NT2/D1 (cell line): ENCODE measurements around the gene UCP1.

Experiments
- SUZ12 ChIP-seq: IDR thresholded peaks from 2 replicates; pipeline ENCODE4 v1.6.1; 2011; ENCODE audit not compliant: insufficient read length, insufficient read depth; ENCODE audit errors: extremely low read depth
- YY1 ChIP-seq: IDR thresholded peaks from 2 replicates; pipeline ENCODE4 v1.6.1; 2011; ENCODE audit not compliant: insufficient read length, insufficient read depth
- ZNF274 ChIP-seq: IDR thresholded peaks from 2 replicates; pipeline ENCODE4 v1.6.1; 2011; ENCODE audit warnings: mild to moderate bottlenecking, low read depth, low read length

DNA sequence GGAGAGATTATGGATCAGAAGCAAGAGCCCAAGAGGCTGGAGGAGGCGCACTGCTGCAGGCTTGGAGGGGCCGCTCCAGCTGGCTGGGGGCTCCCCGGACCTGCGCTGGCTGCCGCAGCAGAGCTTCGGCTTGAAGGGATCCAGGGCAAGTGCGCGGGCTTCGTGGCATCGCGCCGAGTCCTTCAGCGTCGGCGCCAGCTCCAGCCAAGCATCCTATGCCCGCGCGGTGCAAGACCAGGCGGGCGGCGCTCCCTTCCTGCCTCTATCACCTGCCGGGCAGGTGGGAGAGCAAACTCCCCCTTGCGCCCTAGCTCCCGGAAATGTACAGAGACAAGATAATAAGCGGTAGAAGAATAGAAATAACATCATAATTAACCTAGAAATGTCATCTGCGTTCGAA, 10.5 kb upstream of the UCP1 start:
- TF ChIP-seq ZNF274 (no peak), YY1 (no peak), SUZ12 (no peak)
